NCI-H345 treated with DMSO at 0.1 percent for 48 hours (cell line): ENCODE data around the gene NWD2.
A peak's percentile ranks its signal among the peaks of the same experiment; 100 is the strongest.

ENCODE experiments used
- DNase-seq: peaks from one replicate; lab custom pipeline; 2025; ENCODE audit not compliant: unreplicated experiment; lab: John Stamatoyannopoulos, UW

Gene NWD2

DNA sequence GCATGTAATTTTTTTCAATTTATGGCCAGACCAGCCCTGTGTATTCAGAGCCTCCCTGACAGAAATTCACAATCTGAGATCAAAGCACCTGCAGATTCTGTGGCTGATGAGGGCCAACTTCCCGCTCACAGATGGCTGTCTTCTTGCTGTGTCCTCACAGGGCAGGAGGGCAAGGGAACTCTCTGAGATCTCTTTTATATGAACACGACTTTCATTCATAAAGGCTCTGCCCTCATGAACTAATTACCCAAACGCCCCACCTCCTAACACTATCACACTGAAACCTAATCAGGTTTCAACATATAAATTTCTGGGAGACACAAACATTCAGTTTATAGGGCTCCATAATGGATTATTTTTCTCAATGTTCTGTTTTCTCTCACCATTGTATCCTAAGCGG lies 192.6 kb downstream of the NWD2 start:
- no peak for DNase-seq

DNA sequence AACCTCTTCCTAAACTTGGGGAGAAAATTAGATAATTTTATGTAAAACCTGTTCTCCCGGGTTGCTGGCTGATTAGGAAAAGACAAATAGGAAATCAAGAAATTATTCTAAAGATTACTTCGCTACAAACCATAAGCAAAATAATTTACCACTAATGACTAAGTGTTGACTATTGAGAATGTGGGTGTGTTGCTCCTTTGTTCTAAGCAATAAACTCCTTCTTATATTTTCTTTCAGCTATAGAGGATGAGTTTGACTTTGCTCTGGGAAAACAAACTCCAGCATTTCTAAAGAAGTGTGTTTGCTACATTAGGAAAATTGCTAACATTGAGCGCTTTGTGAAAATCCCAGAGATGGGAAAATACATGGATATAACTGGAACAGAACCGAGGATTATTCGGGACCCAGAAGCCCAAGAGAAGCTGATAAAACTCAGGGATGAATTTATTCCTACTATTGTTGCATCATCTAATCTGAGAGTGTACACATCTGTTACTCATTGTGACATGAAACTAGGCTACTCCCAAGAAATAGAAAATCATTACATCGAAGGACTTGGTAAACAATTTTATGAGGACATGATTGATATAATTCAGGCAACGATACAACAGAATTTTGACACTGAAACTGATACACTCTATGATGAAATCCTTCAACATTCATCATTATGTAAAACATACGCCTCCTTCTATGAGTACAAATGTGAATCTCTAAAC lies 194.2 kb downstream of the NWD2 start:
- no peak for DNase-seq

DNA sequence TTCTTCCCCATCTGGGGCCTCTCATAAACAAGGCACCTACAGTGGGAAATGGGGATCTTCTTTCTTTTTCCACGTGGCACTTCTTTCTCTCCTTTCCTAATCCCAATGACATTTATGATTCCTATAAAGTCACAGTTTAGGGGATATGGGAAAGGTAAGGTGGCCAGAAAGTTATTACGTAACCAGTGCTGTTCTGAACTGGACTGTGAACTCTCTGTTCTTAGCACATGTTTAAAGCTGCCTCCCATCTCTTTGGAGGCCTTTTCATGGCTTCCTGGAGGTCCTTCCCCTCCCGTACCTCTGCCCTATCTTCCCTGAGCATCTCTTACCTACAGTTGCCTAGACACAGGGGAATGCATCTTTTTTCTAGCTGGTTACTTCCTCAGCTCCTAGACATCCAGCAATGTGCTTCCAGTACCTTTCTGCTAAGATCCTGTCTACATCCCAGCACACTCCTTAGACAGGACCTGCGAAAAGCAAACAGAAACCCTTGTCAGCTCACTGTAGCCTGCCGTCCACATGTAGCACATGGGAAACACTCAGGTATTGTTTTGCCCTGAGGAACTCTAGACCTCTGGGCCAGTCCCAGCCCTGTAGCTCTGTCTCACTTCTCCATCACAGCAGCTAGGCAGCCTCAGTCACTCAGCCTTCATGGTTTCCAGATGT lies 195.4 kb downstream of the NWD2 start:
- no peak for DNase-seq

DNA sequence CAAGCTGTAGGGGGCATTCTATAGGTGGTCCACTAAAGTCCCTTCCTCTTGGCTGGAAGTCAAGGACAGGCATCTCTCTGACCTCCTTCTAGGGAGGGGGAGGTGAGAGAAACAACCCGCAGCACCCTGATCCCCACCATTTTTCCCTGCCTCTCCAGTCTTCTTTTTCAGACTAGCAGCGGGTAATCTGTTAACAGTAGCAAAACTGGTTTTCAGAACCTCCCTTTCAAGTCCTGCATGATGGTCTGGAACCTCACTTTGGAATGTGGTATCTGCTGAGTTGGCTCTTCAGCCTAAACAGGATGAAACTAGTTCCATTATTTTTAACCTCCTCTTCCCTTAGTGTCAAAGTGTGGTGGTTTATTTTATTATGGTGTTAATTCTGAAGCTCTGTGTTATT lies 196.0 kb downstream of the NWD2 start:
- DNase-seq = no peak

DNA sequence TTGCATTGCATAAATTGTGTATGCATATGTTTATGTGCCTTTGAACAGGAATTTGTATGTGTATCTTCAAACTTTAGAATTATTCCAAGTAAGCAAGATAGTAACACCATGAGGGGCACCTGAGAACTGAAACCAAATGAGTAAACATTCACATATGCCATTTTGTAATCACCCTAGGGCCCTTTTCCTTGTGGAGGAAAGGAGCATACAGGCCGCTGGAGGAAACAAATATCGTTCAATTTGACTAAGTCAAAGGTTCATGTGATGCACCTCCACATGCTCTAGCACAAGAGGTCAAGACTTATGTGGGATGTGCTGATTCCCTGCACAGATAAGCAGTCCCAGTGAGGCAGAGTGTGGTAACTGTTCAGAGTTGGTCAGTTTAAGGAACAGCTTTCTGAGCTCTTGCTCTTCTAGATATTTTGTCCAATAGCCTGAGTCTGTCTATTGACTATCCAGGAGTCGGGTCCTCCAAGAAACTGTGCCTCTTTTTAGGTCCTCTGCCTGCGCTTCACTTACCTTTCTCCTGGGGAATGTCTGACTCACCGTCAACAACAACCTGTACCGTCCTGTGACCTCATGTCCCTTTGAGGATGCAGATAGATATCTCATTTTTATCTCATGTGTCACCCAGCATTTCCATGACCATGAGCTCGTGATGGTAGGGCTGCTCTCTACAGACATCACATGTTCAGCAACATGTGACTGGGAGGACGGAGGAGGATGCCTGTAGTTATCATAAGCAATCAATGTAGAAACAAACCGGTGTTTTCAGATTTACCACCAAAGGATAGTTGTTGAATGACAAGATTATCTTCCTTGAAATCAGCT lies 196.9 kb downstream of the NWD2 start:
- DNase-seq = no peak

DNA sequence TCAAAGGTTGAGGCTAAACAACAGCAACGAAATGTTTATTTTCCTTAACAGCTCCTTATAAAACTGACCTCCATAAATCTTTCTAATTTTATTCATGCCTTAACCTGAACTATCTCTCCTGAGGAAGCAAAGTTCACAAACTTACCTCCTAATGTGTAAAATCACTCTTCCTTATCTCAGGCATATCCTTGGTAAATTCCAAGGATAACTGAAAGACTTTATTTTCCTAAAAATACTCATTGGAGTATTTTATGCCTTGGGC lies 197.4 kb downstream of the NWD2 start:
- DNase-seq = no peak

DNA sequence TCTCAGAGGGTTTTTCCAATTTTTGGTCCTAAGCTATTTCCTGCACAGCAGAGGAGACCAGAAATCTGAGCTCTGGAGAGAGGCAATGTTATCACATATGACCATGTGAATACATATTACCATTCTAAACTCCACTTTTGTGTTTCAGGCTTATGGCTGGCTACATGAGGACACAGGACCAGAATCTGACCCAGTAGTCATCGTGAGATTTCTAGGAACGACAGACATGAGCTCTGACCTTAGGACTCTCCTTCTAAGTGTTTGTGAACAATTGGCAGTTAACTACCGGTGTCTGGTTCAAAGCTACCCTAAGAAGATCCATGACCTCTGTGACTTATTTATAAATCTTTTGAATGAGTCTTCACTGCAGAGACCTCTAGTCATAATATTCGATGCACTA lies 198.6 kb downstream of the NWD2 start:
- no peak for DNase-seq

DNA sequence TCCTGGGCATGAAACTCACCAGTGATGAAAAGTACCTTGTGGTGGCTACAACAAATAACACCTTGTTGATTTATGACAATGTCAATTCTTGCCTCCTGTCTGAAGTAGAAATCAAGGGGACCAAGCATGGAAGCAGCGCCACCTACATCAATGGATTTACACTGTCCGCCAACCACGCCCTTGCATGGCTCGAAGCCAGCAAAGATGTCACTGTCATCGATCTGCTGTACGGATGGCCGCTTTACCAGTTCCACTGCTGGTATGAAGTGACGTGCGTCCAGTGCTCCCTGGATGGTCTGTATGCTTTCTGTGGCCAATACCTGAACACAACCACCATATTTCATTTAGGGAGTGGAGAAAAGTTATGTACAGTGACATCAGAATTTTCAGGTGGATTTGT lies 200.5 kb downstream of the NWD2 start:
- no peak for DNase-seq

DNA sequence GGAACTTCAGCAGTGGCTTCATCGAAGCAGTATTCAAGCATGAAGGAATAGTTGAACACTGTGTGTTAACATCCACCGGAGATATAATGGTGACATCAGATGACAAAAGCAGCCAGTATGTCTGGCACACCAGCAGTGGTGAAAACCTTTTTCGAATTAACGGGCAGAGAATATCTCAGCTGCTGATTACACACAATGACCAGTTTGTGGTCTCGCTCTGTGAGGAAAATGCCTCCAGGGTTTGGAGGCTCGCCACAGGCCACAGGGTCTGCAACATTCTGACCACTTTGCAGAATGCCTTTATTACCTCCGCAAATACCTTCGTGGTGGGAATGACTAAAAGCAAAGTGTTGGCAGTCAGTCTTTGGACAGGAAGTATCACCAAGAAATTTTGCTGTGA lies 201.5 kb downstream of the NWD2 start:
- no peak for DNase-seq

DNA sequence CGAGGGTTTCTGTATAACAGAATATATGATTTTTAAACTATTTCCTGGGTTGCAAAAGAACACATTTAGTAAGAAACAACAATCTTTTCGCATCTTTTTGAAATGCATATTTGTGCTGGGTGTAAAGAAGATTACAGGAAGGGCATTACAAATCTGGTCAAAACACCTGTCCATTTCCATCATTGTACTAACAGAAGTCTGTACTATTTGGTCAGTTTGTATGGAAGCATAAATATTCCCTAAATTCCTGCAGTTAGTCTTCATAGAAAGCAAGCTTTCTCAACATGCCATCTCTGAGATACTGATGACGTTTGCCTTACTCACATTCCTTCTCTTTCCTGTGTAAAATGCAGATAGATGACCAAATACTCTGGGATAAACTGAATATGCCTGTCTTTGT lies 203.3 kb downstream of the NWD2 start:
- no peak for DNase-seq

DNA sequence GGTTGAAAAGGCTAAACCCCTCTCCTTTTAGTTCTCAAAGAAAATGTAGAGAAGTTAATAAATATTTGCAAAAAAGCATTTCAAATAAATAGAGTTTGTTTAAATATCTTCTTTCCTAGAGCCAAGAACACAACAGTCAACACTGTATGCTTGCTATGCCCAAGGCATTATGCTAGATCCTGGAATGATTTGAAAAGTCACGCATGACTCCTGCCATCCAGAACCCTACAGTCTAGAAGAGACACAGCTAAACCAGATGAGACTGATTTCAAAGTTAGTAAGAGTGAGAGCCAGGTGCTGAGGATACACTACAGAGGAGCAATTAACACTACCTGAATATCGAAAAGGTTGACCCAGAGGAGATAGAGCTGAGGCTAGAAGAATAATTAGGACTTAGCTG lies 205.8 kb downstream of the NWD2 start:
- no peak for DNase-seq

DNA sequence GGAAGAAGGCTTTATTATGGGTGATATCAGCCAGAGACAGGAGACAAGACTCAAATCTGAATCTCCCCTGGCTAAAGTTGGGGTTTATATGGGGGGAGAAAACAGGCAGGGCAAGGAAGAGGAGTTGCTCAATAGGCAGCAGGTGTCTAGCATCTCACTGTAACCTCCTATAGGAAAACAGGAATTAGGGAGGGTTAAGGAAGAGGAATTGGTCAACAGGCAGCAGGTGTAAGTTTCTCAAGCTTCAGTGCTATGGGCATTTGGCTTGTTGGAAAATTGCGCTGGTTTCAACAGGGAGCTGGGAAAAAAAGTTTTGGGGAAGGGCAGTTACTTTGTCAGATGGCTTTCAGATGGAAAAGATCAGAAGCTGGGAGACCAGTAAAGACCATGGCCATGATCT lies 206.4 kb downstream of the NWD2 start:
- no peak for DNase-seq

DNA sequence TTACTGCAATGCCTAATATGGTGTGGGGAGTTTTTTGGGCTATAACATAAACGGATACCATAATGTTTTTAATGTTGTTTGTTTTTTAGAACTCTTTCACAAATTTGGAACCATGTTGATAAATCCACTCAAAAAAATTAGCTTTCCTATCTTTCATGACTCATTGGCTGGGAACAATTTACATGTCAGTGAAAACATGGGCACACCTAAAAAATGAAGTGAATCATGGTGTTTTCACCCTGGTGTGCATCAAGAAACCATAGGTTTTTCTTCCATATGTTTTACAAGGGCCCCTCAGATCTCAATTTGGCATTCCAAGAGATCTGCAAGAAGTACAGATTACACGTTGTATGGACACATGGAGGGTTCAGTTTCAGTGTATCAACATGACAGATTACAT lies 207.1 kb downstream of the NWD2 start:
- DNase-seq = no peak

DNA sequence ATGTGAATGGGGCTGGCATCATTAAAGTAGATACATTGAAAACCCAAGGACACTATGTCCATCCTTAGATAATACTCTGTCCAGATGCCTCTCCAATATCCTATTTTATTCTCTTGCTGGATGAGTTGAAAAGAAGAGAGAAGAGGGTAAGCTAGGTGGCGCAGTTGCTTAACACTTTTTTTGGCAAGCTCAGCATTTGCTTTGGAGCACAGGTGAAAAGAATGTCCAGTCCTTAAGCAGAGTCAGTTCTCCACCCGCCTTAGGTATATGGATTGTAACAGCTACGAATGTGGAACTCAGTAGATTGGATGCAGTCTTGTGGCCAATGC lies 208.4 kb downstream of the NWD2 start:
- peak; percentile 52 for DNase-seq

DNA sequence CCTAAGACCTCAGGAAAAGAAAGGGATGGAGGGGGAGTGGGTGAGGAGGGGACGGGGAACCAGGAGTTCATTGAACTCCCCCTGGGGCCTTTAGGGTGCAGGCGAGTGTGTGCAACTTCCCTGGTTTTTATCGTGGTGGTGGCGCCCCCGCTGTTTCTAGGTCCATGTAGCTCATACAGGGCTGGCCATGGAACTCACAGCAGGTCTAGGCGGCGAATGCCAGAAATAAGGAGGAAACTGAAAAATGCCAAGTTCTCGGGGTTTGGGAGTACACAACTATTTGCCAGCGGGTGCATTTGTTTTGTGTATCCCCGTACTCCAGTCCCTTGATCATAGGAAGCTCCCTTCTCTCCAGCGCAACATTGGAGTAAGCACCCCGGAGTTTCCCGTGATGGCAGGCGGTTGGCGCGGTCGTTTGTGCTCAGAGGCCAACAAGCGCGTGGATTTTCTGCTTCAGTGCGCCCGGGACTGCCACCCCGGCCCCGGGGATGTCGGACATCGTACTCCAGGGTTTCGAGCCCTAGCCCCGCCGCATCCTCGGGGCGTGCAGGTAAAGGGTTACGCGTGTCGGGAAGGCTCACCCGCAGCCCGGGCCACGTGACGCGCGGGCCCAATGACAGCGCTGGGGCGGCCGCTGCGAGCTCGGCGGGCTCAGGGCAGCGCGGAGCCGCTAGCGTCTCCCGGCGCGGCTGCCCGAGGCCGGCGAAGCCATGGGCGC lies 208.9 kb downstream of the NWD2 start:
- peak; percentile 8 for DNase-seq

DNA sequence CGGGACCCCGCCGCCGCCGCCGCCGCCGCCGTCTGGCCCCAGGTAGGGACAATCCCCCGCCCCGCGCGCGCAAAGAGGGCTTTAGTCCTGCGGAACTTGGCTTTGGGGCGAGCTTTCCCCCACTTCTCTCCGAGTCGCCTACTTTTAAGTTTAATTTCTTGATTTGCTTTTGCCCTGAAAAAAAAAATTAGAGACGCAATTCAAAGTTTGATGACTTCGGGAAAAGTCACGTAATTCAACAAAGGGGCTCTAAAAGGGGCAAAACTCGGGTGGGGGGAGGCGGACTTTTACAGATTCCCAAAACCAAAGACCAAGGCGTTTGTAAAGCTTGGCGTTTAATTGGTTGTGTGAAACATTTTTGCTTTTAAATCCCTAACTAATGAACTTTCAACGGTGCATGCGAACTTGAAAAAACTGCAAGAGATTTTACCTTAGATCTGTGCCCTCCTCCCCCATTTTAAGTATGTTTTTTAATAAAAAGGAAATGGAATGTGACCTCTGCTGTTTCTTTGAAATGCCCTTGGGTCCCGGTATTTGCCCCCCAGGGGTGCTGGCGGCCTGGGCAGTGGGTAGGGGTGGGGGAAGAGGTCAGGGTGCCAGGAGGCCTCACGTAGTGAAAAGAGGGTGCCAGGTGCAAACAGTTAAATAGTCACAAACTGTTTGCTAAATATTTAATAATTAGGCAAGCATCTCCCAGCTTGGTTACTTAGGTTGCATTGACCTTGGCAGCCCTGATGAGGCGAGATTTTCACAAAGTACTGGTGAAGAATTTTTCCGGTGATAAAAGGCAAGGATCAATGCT lies 209.7 kb downstream of the NWD2 start:
- no peak for DNase-seq

DNA sequence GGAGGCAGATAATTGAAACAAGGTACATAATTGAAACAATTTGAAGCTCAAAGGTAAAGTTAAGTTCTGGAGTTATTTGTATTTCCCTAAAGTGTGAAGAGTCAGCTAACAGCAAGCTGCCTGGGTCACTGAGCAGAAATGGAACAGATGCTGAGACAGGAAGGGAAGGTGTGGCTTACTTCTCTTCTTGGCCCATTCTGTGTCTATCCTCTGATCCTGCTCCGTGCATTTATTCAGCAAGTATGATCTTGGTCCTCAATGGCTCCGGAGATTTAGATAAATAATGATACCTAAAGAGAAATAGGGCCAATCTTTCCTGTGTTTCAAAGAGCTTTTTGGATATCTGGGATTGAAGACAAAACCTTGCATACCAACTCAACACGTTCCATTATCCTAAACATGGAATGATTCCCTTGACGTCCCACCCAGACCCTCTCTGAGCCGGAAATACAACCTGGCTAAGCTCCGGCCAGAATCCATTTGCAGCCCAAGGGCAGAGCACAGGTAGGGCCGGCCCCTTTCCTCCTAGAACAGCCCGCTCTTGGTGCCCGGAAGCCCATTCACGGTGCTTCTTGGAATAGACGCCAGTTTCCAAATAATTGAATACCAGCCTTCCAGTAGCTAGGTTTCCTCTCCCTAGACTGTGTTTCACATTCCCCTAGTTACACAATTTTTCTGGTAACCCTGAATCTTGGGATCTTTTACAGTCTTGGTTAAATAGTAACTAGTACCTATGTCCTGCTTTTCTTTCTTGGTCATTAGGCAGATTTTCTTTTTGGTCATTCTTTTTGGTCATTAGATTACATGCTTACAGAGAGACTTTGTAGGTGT lies 211.0 kb downstream of the NWD2 start:
- no peak for DNase-seq

DNA sequence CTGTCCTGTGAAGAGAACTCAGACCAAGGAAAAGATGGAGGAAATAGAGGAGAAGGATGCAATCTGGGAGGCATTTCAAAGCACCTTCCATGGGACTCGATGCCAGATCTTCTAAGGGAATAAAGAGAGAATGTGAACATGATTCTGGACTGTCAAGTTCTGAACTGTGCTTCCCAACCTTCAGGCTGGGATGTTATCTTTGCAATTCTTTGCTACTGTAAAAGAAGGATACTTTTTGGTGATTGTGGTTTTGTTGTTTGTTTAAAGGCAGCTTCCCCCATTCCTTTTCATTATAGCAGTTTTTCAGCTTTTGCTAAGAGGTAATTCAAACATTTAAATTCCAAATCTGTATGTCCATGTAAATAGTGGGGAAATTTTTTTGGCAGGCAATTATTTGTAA lies 217.3 kb downstream of the NWD2 start:
- no peak for DNase-seq

DNA sequence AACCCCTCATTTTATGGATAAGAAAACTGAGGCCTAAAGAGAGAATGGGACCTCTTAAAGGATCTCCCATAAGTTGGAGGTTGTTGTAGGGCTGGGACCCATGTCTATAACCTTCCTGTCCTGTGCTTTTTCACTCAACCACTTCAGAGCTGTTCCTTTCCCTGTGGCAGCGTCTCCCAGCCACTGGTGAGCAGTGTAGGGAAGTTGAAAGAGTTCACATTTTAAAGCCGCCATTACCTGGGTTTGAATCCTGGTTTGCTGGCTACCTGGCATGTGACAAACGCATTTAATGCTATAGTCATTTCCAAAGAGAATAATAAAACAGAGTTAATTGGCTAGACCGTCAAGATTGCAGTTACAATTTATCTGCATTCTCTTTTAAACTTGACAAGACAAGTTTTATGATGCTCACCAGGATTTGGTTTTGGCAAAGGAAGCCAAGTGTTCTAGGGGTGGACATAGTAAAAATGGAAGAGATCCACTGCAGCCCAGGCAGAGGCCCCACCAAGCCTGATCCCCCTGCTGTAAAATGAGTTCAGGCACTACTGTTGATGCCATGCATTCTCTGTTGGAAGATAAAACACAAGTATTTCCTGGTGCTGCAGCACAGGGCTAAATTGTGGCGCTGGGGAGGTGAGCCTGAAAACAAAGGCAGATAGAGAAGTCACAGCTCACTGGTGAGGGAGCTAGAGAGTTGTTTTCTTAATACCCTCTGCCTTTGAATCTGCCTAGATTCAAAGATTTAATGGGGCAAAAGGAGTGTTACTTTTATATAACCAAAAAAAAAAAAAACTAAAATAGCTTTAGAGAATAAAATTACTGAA lies 218.7 kb downstream of the NWD2 start:
- DNase-seq = no peak
